Upper lobe of left lung (tissue), 4 donors: ENCODE results near the gene MYBPH.

Experiments used
- EP300 ChIP-seq, 4 donors: sonication (generic); formaldehyde crosslinking; IDR thresholded peaks; one replicate each; pipeline ENCODE4 v1.5.1; 2017; ENCODE audit warnings: antibody characterized with exemption in 4 of 4, control low read depth in 2 of 4
- POLR2A ChIP-seq, 4 donors: fragments of 450-650 bp; IDR thresholded peaks; one replicate each; pipeline ENCODE4 v1.5.1; 2016 to 2017; ENCODE audit warnings: antibody characterized with exemption in 4 of 4, mild to moderate bottlenecking in 2 of 4
- POLR2AphosphoS5 ChIP-seq, 2 donors: sonication (generic); formaldehyde crosslinking; IDR thresholded peaks; one replicate each; pipeline ENCODE4 v1.5.1; 2017; ENCODE audit warnings: antibody characterized with exemption in 2 of 2
- TF ChIP-seq, protein P1 (sequence below), 6 experiments: fragments of 450-650 bp in 4 of 6; fragments of 200-600 bp in 2 of 6; sonication (generic) in 2 of 6; IDR thresholded peaks; one replicate each; pipeline ENCODE4 v1.5.1; 2016 to 2019; ENCODE audit warnings: antibody characterized with exemption in 6 of 6

DNA sequence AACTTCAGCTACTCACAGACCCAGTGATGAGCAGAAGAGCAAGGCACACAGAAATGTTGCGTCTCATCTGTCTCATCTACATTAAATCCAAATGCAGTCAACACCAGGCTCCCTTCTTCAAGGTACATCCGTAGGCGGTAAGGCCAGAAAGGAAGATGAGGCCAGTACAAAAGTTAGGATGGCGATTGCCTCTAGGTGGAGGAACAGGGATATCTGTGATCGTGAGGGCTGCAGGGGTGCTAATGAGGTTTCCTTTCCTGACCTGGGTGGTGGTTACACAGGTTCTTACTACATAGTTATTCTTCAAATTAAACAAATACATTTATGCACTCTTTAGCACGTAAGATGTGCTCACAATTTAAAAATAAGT is 1.4 kb upstream of the MYBPH start:
- TF ChIP-seq, protein P1, sequence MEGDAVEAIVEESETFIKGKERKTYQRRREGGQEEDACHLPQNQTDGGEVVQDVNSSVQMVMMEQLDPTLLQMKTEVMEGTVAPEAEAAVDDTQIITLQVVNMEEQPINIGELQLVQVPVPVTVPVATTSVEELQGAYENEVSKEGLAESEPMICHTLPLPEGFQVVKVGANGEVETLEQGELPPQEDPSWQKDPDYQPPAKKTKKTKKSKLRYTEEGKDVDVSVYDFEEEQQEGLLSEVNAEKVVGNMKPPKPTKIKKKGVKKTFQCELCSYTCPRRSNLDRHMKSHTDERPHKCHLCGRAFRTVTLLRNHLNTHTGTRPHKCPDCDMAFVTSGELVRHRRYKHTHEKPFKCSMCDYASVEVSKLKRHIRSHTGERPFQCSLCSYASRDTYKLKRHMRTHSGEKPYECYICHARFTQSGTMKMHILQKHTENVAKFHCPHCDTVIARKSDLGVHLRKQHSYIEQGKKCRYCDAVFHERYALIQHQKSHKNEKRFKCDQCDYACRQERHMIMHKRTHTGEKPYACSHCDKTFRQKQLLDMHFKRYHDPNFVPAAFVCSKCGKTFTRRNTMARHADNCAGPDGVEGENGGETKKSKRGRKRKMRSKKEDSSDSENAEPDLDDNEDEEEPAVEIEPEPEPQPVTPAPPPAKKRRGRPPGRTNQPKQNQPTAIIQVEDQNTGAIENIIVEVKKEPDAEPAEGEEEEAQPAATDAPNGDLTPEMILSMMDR (IDR thresholded peaks at IDR 0.05) = no peak
- TF ChIP-seq POLR2A (IDR thresholded peaks at IDR 0.05) (no peak), EP300 (IDR thresholded peaks at IDR 0.05) (no peak), POLR2AphosphoS5 (IDR thresholded peaks at IDR 0.05) (no peak)
